Measurements from ENCODE around the gene KRTAP5-1.

GRCh38 chr11:1543606-1544263 lies 41.3 kb downstream of the KRTAP5-1 start:
- no peak for TF ChIP-seq POLR2A (IDR thresholded peaks at IDR 0.05)
- TF ChIP-seq CTCF (IDR thresholded peaks at IDR 0.05): no peak
- TF ChIP-seq POLR2AphosphoS5 (IDR thresholded peaks at IDR 0.05): no peak

Measured in prostate gland (tissue), 2 donors.